Endothelial cell of umbilical vein (primary cell): ENCODE data around the gene THEM5. TPM values are rescaled to one million over a fixed set of nuclear protein-coding genes. Genes with fewer than 3 reads are reported as not detected.

Experiments used
- BruUV-seq: library from RNA; stranded (reverse); fragments of 400-500 nt; replicated peaks from 2 replicates; lab custom pipeline; 2021; lab: Mats Ljungman, UMichigan
- CTCF ChIA-PET: fragments of 300-600, 350-600 bp; sonication (Branson Sonifier 250); formaldehyde crosslinking; loops from one replicate; lab custom pipeline; 2021; ENCODE audit warnings: antibody characterized with exemption, inconsistent platforms; lab: Charles Lee
- POLR2A ChIA-PET: fragments of 300-600, 350-600 bp; sonication (Branson Sonifier 250); formaldehyde crosslinking; loops from one replicate; lab custom pipeline; 2021; ENCODE audit warnings: antibody characterized with exemption, inconsistent platforms; lab: Charles Lee
- DNase-seq: peaks from one replicate; pipeline ENCODE4 v3.0.0-alpha.2; 2011; ENCODE audit warnings: low read depth, low spot score
- FAIRE-seq: peaks from 2 replicates; lab custom pipeline; 2011; peaks lifted over from hg19 to GRCh38; lab: Jason Lieb, UNC
- H2AFZ ChIP-seq: 2 replicates; pipeline ENCODE4 v1.6.0; 2012; ENCODE audit warnings: low read depth, low read length, control low read depth, inconsistent platforms
- H3K27ac ChIP-seq: 2 replicates; pipeline ENCODE4 v1.5.1; 2011; ENCODE audit warnings: low read depth, mild to moderate bottlenecking, control low read depth, low read length, moderate library complexity; ENCODE audit not compliant: insufficient read depth
- H3K27me3 ChIP-seq, 2 experiments: 2 replicates each; pipeline versions ENCODE4 v1.6.0 to v1.6.1; 2011; ENCODE audit warnings: low read length in 2 of 2, mixed read lengths in 1 of 2; ENCODE audit not compliant: control insufficient read depth in 2 of 2, insufficient read depth in 2 of 2
- H3K36me3 ChIP-seq, 2 experiments: 2 replicates in 1 of 2; 3 replicates in 1 of 2; pipeline ENCODE4 v1.5.1; 2011; ENCODE audit warnings: low read length in 2 of 2, mild to moderate bottlenecking in 1 of 2, moderate library complexity in 1 of 2; ENCODE audit not compliant: control insufficient read depth in 2 of 2, insufficient read depth in 2 of 2; ENCODE audit errors: extremely low read depth in 1 of 2
- H3K4me1 ChIP-seq: 3 replicates; pipeline ENCODE4 v1.5.1; 2011; ENCODE audit warnings: mild to moderate bottlenecking, low read length; ENCODE audit not compliant: control insufficient read depth, insufficient read depth; ENCODE audit errors: extremely low read depth
- H3K4me2 ChIP-seq: 2 replicates; pipeline ENCODE4 v1.6.1; 2011; ENCODE audit warnings: low read length, control low read depth, mixed read lengths; ENCODE audit not compliant: insufficient read depth
- H3K4me3 ChIP-seq, 3 experiments: fragments of 200-600 bp in 1 of 3; sonication (generic), shearing (Covaris generic) in 1 of 3; replicated peaks in 1 of 3; 2 replicates each; pipeline ENCODE4 v1.5.1; 2011 to 2016; ENCODE audit warnings: control low read depth in 3 of 3, low read length in 3 of 3, mild to moderate bottlenecking in 2 of 3, inconsistent platforms in 1 of 3, low read depth in 1 of 3, moderate library complexity in 1 of 3; ENCODE audit not compliant: insufficient read depth in 1 of 3
- H3K79me2 ChIP-seq: 2 replicates; pipeline ENCODE4 v1.6.0; 2012; ENCODE audit warnings: low read length, inconsistent platforms; ENCODE audit not compliant: control insufficient read depth, insufficient read depth
- H3K9ac ChIP-seq: replicated peaks from 2 replicates; pipeline ENCODE3; 2011; ENCODE audit warnings: low read length, control low read depth; ENCODE audit not compliant: insufficient read depth; ENCODE audit errors: extremely low read depth
- H3K9me1 ChIP-seq: replicated peaks from 3 replicates; pipeline ENCODE4 v1.6.0; 2011; ENCODE audit warnings: mild to moderate bottlenecking, low read length; ENCODE audit not compliant: control insufficient read depth, insufficient read depth; ENCODE audit errors: extremely low read depth
- H3K9me3 ChIP-seq: replicated peaks from 2 replicates; pipeline ENCODE4 v1.5.1; 2012; ENCODE audit warnings: low read length, inconsistent platforms; ENCODE audit not compliant: control insufficient read depth, insufficient read depth
- H4K20me1 ChIP-seq: replicated peaks from 2 replicates; pipeline ENCODE3; 2011; ENCODE audit warnings: mild to moderate bottlenecking, low read length; ENCODE audit not compliant: control insufficient read depth, insufficient read depth; ENCODE audit errors: extremely low read depth
- EZH2 ChIP-seq: IDR thresholded peaks from 2 replicates; pipeline ENCODE4 v1.6.1; 2012; ENCODE audit warnings: borderline replicate concordance, low read depth, mild to moderate bottlenecking, moderate library complexity, low read length, inconsistent platforms; ENCODE audit not compliant: severe bottlenecking
- FOS ChIP-seq: IDR thresholded peaks from 2 replicates; pipeline ENCODE4 v1.6.1; 2011; ENCODE audit warnings: mild to moderate bottlenecking, low read length, moderate library complexity, borderline replicate concordance; ENCODE audit not compliant: insufficient read depth
- GATA2 ChIP-seq: IDR thresholded peaks from 2 replicates; pipeline ENCODE4 v1.7.0; 2011; ENCODE audit warnings: low read depth, mild to moderate bottlenecking, moderate library complexity, mixed read lengths, low read length; ENCODE audit not compliant: insufficient read length, insufficient read depth
- JUN ChIP-seq: IDR thresholded peaks from 2 replicates; pipeline ENCODE4 v1.6.1; 2011; ENCODE audit warnings: borderline replicate concordance, low read depth; ENCODE audit not compliant: insufficient read length, insufficient read depth
- MYC ChIP-seq: IDR thresholded peaks from one replicate; pipeline ENCODE4 v1.6.1; 2011; ENCODE audit warnings: mild to moderate bottlenecking, low read depth, low read length
- POLR2A ChIP-seq: IDR thresholded peaks from 2 replicates; pipeline ENCODE4 v1.6.1; 2012; ENCODE audit warnings: low read depth, mild to moderate bottlenecking, control low read depth, low read length
- POLR2AphosphoS5 ChIP-seq: IDR thresholded peaks from 2 replicates; pipeline ENCODE4 v1.6.1; 2012; ENCODE audit warnings: low read depth, mild to moderate bottlenecking, control low read depth, low read length, moderate library complexity; ENCODE audit not compliant: insufficient read depth
- dilution Hi-C: fragments of 300-500 bp; cut with MboI; formaldehyde crosslinking; loops from one replicate; pipeline ENCODE4 v1.15.0; 2019; ENCODE audit warnings: low sequenced_read_pairs; ENCODE audit not compliant: extremely low pct_ligation_motif_present
- intact Hi-C: fragments of 100-400 bp; cut with micrococcal nuclease; formaldehyde crosslinking; loops from one replicate; pipeline ENCODE4 v1.10.0; 2022
- polyA plus RNA-seq, 4 experiments: library from polyadenylated mRNA; depleted of rRNA in 3 of 4; stranded (reverse) in 3 of 4; unstranded in 1 of 4; fragments of >200 nt; gene quantifications; 2 replicates each; pipeline versions ENCODE4 v1.2.1 to v1.2.3, GENCODE V29; 2011 to 2012; ENCODE audit warnings: missing spikeins in 1 of 4
- total RNA-seq: library from RNA; stranded (reverse); gene quantifications from 2 replicates; pipeline ENCODE4 v1.2.3, GENCODE V29; 2021
- TF ChIP-seq, protein P1 (sequence below): IDR thresholded peaks from 2 replicates; pipeline ENCODE4 v1.6.1; 2011; ENCODE audit not compliant: insufficient read depth, insufficient read length
- TF ChIP-seq, protein P2 (sequence below), 2 donors: IDR thresholded peaks; 1 replicate in 1 of 2; 2 replicates in 1 of 2; pipeline ENCODE4 v1.5.1; 2011; ENCODE audit warnings: low read length in 2 of 2, mild to moderate bottlenecking in 2 of 2, moderate library complexity in 2 of 2, control low read depth in 1 of 2, inconsistent platforms in 1 of 2, low read depth in 1 of 2; ENCODE audit not compliant: insufficient read depth in 1 of 2; ENCODE audit errors: extremely low read depth in 1 of 2

THEM5 gene
- total and polyA plus RNA-seq, 2 donors (not counting 3 experiments of a cell fraction or from before 2014, with no cell fraction given): not detected

DNA sequence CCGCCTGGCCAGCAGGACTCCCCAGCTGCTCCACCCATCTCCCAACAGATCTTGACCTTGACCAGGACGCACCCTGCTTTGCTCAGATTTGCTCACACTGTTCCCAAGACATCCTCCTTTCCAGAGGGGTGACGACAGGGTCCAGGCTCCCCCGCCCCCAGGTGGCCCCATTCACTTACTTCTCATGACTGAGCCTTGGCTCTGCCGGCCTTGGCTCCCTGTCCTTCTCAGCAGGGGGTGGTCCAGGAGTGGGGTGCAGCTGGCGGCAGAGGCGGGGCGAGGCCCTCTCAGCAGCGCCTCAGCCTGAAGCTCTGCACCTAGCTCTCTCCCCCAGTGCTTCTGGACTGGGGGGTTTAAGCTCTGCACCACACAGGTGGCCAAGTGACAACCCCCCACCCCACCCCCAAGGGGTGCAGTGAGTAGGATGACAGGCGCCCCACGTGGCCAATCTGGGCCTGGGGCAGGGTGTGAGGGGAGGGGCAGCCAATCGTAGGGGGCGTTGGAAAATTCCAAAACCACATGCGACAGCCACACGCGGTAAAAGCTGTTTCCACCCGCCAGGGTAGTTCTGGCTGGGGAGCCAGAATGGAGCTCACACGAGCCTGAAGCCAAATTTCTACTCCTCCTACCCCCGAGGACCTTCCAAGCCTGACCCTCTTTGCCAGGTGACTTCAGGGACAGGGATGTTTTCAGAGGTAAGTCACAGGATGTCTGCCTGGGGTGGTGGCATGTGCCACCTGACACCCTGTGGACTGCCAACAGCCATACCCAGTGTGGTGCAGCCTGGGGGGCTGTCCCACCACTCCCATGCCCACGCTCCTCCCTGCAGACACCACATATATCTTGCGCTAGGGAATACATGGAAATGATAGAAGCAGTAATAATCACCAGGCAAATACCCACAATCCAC is 27.5 kb downstream of the THEM5 start:
- FAIRE-seq: no peak
- intact Hi-C loops: no loop called here
- no peak overlapping the region for H3K4me2 ChIP-seq
- no peaks in the 10 kb centered on the region for H3K9me3 ChIP-seq
- CTCF ChIA-PET: interaction anchor here (1.0 kb wide), 1 partner anchor 23 kb away, joined by 3 read pairs; no protein-coding TSS in a partner anchor
- dilution Hi-C loops: no loop called here
- H3K9ac ChIP-seq: no peak overlapping the region
- H3K4me3 ChIP-seq: no peak overlapping the region
- BruUV-seq: no TSS peak
- DNase-seq: no peak
- TF ChIP-seq, protein P1, sequence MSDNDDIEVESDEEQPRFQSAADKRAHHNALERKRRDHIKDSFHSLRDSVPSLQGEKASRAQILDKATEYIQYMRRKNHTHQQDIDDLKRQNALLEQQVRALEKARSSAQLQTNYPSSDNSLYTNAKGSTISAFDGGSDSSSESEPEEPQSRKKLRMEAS: no peak
- TF ChIP-seq, protein P2, sequence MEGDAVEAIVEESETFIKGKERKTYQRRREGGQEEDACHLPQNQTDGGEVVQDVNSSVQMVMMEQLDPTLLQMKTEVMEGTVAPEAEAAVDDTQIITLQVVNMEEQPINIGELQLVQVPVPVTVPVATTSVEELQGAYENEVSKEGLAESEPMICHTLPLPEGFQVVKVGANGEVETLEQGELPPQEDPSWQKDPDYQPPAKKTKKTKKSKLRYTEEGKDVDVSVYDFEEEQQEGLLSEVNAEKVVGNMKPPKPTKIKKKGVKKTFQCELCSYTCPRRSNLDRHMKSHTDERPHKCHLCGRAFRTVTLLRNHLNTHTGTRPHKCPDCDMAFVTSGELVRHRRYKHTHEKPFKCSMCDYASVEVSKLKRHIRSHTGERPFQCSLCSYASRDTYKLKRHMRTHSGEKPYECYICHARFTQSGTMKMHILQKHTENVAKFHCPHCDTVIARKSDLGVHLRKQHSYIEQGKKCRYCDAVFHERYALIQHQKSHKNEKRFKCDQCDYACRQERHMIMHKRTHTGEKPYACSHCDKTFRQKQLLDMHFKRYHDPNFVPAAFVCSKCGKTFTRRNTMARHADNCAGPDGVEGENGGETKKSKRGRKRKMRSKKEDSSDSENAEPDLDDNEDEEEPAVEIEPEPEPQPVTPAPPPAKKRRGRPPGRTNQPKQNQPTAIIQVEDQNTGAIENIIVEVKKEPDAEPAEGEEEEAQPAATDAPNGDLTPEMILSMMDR (IDR thresholded peaks at IDR 0.05; ENCODE audit: extremely low read depth in 1 of 2, insufficient read depth in 1 of 2, low read depth in 1 of 2, low read length in 2 of 2): no peak
- TF ChIP-seq JUN: no peak
- no peak for TF ChIP-seq MYC
- no peak for TF ChIP-seq GATA2
- TF ChIP-seq EZH2: no peak
- TF ChIP-seq POLR2A: no peak
- TF ChIP-seq POLR2AphosphoS5: no peak
- TF ChIP-seq FOS: no peak
- POLR2A ChIA-PET: no interaction called here
- H3K27ac ChIP-seq: no peak overlapping the region
- peaks cover 11% of the 10 kb centered on the region for H3K4me1 ChIP-seq
- H3K27me3 ChIP-seq: peaks cover 0 to 3% of the 10 kb centered on the region in 2 experiments
- no peak overlapping the region for H2AFZ ChIP-seq
- H4K20me1 ChIP-seq: no peaks in the 10 kb centered on the region
- no peaks in the 10 kb centered on the region for H3K9me1 ChIP-seq
- H3K36me3 ChIP-seq: no peaks in the 10 kb centered on the region
- no peaks in the 10 kb centered on the region for H3K79me2 ChIP-seq
